ENCODE data around the gene TMEM250.

The TMEM250 gene

GRCh38 chr9:136119061-136119882 is 597 bp upstream of the TMEM250 start:
- TF ChIP-seq, protein P1, sequence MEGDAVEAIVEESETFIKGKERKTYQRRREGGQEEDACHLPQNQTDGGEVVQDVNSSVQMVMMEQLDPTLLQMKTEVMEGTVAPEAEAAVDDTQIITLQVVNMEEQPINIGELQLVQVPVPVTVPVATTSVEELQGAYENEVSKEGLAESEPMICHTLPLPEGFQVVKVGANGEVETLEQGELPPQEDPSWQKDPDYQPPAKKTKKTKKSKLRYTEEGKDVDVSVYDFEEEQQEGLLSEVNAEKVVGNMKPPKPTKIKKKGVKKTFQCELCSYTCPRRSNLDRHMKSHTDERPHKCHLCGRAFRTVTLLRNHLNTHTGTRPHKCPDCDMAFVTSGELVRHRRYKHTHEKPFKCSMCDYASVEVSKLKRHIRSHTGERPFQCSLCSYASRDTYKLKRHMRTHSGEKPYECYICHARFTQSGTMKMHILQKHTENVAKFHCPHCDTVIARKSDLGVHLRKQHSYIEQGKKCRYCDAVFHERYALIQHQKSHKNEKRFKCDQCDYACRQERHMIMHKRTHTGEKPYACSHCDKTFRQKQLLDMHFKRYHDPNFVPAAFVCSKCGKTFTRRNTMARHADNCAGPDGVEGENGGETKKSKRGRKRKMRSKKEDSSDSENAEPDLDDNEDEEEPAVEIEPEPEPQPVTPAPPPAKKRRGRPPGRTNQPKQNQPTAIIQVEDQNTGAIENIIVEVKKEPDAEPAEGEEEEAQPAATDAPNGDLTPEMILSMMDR (IDR thresholded peaks at IDR 0.05; ENCODE audit: control extremely low read depth, extremely low read depth, low read depth, missing control alignments): no peak
- ChIA-PET CTCF (interaction anchor here (5.7 kb wide), 1 partner anchor 29 kb away, joined by 53 read pairs; no protein-coding TSS in a partner anchor), POLR2A (no interaction called here)
- no peak for DNase-seq (ENCODE audit: extremely low spot score)

GRCh38 chr9:136117916-136118319 is 757 bp downstream of the TMEM250 start:
- CTCF ChIA-PET: interaction anchor here (0.8 to 1.5 kb wide), 7 partner anchors 9 to 246 kb away, joined by 3 to 8 read pairs (median 4); partner anchors contain the start of gene DNLZ
- DNase-seq (ENCODE audit: extremely low spot score): no peak
- POLR2A ChIA-PET: interaction anchor here (0.6 to 0.9 kb wide), 2 partner anchors 8 to 11 kb away, joined by 3 to 7 read pairs; no protein-coding TSS in a partner anchor
- TF ChIP-seq, protein P1 (IDR thresholded peaks at IDR 0.05; ENCODE audit: control extremely low read depth, extremely low read depth, low read depth, missing control alignments): no peak

DNA sequence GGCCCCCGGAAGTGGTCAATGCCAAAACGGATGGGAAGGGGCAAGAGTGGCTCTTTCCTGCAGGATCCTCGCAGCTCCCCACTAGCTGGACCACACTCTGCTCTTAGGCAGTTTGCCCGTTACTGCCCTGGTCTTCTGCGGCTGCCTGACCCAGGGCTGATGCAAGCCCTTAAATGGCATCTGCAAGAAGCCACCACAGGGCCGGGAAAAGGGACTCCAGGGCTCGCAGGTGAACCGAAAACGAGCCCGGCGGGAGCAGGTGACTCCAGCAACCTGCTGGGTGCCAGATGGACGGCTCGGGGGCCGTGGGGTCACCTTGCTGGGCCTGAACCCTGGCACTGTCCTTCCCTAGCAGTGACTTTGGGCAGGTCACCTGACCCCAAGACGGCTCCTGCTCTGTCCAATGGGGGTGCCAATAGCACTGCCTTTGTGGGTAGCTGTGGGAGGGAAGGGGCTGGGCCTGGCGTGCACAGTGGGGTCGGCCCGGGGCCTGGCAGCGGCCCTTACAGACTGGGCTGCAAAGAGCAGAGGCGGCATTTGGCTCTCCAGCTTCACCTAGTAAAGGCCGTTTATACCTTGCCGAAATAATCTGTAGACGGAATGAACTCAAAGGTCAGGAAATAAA is 1.3 kb downstream of the TMEM250 start:
- DNase-seq (ENCODE audit: extremely low spot score): no peak
- ChIA-PET POLR2A (no interaction called here), CTCF (interaction anchor here (0.8 to 1.5 kb wide), 7 partner anchors 8 to 246 kb away, joined by 3 to 8 read pairs (median 4); partner anchors contain the start of gene DNLZ)
- TF ChIP-seq, protein P1 (IDR thresholded peaks at IDR 0.05; ENCODE audit: control extremely low read depth, extremely low read depth, low read depth, missing control alignments): no peak

DNA sequence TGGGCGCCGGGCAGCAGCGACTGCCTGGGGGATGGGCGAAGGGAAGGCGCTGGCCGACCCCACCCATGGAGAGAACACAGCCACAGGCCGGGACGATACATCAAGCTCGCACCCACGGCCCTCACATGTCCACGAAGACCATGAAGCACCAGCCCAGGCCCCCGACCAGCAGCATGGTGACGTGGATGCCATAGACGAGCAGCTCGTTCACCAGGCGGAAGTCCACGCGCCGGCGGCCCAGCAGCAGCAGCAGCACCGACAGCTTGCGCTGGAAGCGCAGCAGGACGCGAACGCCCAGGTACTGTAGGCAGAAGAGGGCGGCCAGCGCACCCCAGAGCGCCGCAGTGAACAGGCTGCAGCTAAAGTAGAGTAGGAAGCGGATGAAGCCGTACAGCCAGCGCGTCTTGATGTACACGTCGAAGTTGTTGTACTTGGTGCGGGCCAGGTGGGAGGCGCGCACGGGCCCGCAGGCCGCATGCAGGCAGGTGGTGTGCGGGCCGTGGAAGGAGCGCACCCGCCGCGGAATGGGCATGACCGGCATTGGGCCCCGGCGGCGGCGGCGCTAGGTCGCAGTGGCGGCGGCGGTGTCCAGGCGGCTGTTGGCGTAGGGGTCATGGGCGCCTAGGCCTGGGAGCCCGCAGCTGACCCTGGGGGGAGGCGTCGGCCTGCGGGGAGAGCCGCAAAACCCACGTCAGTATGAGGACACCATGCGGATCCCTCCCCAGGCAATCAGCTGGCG is 2.1 kb downstream of the TMEM250 start:
- TF ChIP-seq, protein P1 (IDR thresholded peaks at IDR 0.05; ENCODE audit: control extremely low read depth, extremely low read depth, low read depth, missing control alignments): no peak
- DNase-seq (ENCODE audit: extremely low spot score): no peak
- ChIA-PET CTCF (interaction anchor here (1.5 kb wide), 1 partner anchor 10 kb away, joined by 4 read pairs; no protein-coding TSS in a partner anchor), POLR2A (no interaction called here)

GRCh38 chr9:136115641-136116359 is 2.9 kb downstream of the TMEM250 start:
- no peak for DNase-seq (ENCODE audit: extremely low spot score)
- CTCF ChIA-PET: no interaction called here
- TF ChIP-seq, protein P1 (IDR thresholded peaks at IDR 0.05; ENCODE audit: control extremely low read depth, extremely low read depth, low read depth, missing control alignments): no peak
- POLR2A ChIA-PET: no interaction called here
